ENCODE measurements around the gene NPC2. TPM values are rescaled to one million over a fixed set of nuclear protein-coding genes. Genes with fewer than 3 reads are reported as not detected.

The NPC2 gene
- total RNA-seq, 1 donor, result 252 TPM

DNA sequence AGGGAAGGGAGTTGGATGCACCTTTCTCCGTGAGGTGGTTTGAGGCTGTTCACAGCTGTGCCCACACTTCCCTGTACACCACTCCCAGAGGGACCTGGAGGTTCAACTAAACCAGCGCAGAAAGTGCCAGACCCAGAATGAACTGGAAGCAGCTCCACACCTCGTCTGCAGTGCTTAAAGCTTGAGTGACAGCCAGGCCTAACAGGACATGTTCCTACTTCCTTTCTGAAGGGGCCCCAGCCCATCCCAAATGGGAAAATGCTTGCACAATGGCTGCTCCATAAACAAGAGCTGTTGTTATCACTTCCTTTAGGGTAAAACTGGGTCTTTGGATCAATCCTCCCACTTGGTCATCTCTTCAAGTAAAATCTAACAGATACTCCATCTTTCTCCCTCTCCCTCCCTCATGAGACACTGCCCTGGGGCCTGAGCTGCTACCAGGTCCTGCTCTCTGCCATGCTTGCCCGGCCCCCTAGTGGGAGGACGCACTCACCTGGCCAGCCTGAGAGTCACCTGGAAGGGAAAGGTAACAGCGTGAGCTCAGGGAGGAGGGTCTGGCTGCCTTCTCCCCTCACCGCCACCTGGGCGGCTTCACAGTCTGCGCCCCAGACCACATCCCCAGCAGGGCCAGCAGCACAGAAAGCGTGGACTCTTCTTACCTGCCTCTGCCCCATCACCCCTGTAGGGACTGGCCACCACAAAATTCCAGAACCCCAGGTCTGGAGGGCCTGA lies 33.9 kb upstream of the NPC2 start:
- TF ChIP-seq, protein P1, sequence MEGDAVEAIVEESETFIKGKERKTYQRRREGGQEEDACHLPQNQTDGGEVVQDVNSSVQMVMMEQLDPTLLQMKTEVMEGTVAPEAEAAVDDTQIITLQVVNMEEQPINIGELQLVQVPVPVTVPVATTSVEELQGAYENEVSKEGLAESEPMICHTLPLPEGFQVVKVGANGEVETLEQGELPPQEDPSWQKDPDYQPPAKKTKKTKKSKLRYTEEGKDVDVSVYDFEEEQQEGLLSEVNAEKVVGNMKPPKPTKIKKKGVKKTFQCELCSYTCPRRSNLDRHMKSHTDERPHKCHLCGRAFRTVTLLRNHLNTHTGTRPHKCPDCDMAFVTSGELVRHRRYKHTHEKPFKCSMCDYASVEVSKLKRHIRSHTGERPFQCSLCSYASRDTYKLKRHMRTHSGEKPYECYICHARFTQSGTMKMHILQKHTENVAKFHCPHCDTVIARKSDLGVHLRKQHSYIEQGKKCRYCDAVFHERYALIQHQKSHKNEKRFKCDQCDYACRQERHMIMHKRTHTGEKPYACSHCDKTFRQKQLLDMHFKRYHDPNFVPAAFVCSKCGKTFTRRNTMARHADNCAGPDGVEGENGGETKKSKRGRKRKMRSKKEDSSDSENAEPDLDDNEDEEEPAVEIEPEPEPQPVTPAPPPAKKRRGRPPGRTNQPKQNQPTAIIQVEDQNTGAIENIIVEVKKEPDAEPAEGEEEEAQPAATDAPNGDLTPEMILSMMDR (IDR thresholded peaks at IDR 0.05; ENCODE audit: insufficient read depth, low read depth, low read length), result no peak
- H3K4me3 ChIP-seq (ENCODE audit: low read depth, low read length), result no peak overlapping the region
- no peak for DNase-seq (ENCODE audit: low read depth)

DNA sequence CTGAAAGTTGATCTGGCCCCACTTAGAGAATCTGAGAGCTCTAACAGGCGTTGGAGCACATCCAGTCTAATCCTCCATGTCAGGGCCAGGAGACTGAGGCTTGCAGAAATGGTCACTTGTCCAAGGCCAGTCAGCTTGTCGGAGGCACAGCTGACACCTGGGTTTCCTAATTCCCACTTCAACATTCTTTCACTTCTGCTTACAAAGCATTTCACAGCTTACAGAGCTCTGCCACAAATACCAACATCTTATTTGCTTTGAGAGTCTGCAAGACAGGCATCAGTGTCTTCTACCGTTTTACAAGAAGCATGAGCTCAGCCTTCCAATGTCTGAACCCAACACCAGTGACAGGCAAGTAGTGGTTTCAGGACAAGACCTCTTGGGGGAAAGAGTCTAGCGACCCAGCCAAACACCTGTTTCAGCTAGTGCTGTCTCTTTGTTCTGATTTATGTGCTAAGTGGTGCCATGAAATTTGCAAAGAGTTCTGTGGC lies 32.3 kb upstream of the NPC2 start:
- DNase-seq (ENCODE audit: low read depth), result no peak
- TF ChIP-seq, protein P1 (IDR thresholded peaks at IDR 0.05; ENCODE audit: insufficient read depth, low read depth, low read length), result no peak

DNA sequence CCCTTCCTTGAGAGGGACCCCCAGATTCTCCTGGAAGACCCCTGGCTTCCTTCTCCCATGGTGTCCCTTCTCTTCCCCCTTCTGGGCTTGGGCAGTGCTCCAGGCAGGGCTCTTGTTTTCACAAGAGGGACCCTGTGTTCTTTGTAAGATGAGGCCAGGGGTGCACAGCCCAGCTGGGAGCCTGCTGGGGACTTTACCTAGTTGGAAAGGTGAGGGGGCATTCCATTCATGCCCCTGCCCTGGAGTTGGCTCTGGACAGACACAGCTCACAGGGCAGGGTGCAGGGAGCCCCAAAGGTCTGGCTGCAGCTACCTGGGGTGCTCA lies 31.7 kb upstream of the NPC2 start:
- no peak overlapping the region for H3K4me3 ChIP-seq (ENCODE audit: low read depth, low read length)
- DNase-seq (ENCODE audit: low read depth), result no peak
- TF ChIP-seq, protein P1 (IDR thresholded peaks at IDR 0.05; ENCODE audit: insufficient read depth, low read depth, low read length), result no peak

More for the DNA sequence above, 32.3 kb upstream of the NPC2 start:
- H3K4me3 ChIP-seq (ENCODE audit: low read depth, low read length), result no peak overlapping the region

DNA sequence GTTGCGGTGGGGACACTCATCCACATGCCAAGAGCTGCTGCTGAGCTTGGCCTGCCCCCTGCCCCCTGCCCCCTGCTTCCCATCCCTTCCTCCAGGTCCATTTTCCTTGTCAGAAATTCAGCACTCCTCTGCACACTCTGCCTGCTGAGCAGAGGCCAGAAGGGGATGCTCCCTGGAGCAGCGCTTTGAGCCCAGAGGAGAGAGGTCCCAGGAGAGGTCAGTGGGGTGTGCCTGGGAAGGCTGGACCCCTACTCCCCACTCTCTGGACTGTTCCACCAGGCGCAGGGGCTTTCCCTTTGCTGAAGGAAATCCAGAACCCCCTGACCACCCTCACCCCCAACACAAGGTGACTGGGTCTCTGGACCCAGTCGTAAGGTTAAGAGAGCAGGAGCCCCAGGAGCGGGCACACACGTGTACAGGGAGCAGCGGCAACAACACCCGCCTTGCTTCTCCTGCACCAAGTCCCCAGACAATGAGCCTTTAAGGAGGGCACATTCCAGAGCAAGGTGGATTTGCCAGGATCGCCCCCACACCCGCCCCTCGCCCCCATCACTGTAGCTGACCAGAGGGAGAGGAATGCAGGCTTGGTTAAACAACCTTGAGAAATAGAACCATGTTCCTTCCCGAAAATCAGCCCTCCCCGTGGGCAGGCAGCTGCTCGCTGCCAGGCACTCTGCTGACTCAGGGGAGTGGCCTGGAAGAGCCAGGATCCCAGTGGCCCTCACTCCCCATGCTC lies 31.1 kb upstream of the NPC2 start:
- no peak overlapping the region for H3K4me3 ChIP-seq (ENCODE audit: low read depth, low read length)
- DNase-seq (ENCODE audit: low read depth), result no peak
- TF ChIP-seq, protein P1 (IDR thresholded peaks at IDR 0.05; ENCODE audit: insufficient read depth, low read depth, low read length), result no peak

DNA sequence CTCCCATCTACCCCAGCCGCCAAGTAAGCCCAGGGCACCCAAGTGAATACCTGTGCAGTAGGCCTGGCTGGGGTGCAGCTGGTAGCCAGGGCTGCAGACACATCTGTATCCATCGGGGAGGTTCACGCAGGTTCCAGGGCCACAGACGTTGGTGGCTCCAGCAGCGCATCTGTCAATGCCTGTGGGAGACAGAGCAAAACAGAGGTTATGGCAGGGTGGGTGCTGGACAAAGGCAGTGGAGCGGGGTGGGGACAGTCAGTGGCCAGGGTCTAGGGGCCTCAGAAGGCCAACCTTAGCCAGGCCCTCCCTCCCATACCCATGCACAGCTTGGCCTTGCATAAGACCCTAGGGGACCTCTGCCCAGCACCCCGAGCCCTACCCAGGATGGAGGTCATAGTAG lies 29.6 kb upstream of the NPC2 start:
- H3K4me3 ChIP-seq (ENCODE audit: low read depth, low read length), result no peak overlapping the region
- TF ChIP-seq, protein P1 (IDR thresholded peaks at IDR 0.05; ENCODE audit: insufficient read depth, low read depth, low read length), result no peak

DNA sequence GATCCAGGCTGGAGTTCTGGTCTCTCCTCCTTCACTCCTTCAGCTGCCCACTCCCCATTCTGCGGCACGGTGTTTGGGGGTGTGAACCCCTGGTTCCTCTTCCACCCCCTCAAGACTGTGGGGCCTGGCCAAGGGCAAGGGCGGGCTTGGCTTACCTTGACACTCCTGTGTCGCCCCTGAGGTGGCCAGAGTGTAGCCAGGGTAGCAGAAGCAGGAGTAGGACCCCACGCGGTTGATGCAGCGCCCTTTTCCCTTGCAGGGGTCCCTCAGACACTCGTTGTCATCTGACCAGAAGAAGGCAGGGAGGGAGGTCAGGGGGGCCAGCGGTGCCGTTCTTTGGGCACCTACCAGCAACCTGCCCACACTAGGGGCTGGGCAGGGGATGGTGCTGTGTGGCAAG lies 28.7 kb upstream of the NPC2 start:
- TF ChIP-seq, protein P1 (IDR thresholded peaks at IDR 0.05; ENCODE audit: insufficient read depth, low read depth, low read length), result no peak
- no peak overlapping the region for H3K4me3 ChIP-seq (ENCODE audit: low read depth, low read length)
- DNase-seq (ENCODE audit: low read depth), result no peak

More for the DNA sequence above, 29.6 kb upstream of the NPC2 start:
- no peak for DNase-seq (ENCODE audit: low read depth)
